ENCODE data around the gene CBARP. TPM values are rescaled to one million over a fixed set of nuclear protein-coding genes. Genes with fewer than 3 reads are reported as not detected.

Gene CBARP
- total RNA-seq, 1 experiment from 2014 or later: 13.3 TPM

DNA sequence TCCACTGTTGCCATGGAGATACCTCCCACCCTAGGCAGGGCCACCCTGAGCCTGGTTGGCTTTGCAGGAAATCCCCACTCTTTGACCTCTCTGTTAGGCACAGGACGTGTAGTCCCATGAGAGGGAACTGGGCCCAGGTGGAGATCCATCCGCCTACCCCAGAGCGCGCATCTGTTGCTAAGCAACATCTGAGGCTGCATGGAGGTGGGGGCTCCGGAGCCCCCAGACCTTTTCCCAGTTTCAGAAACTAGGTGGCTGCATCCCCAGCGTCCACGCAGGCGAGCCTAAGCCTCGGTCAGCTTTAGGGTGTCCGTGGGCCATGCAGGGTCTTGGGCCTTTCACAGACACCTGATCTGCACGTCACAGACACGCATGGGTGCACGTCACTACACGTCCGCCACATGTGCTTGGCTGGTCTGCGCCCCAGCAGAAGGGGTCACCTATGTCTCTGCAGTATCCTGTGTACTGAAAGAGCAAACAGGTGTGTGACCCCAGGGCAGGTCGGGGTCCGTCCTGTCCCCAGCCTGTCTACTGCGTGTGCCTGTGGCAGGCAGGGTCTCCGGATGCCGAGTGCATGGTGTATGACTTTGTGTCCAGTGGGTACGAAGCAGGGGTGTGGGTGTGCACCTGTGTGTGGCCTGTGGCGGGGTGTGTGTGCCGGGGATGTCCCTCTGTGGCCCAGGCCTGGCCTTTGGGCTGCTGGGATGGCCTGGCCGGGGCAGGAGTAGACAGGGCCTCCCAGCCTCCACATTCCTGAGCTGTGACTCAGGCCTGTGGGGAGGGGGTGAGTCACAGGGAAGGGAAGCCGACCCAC is 27.2 kb upstream of the CBARP start:
- Histone ChIP-seq H3K9me3 (ENCODE audit: low read depth, low read length, poor library complexity, severe bottlenecking) (no peaks in the 10 kb centered on the region), H3K4me3 (ENCODE audit: low read depth, low read length, poor library complexity, severe bottlenecking) (no peak overlapping the region), H3K36me3 (ENCODE audit: insufficient read depth, low read length, poor library complexity, severe bottlenecking) (no peaks in the 10 kb centered on the region), H3K4me1 (ENCODE audit: insufficient read depth, low read length, poor library complexity, severe bottlenecking) (peaks cover 63% of the 10 kb centered on the region), H3K27ac (ENCODE audit: low read depth, low read length, poor library complexity, severe bottlenecking) (peak overlapping the region; percentile 47), H3K27me3 (replicated peaks; ENCODE audit: insufficient read depth, low read depth, low read length, poor library complexity) (no peaks in the 10 kb centered on the region)
- BruUV-seq (replicated peaks): no TSS peak
- ChIA-PET POLR2A (ENCODE audit: low non-redundant PET) (no interaction called here), CTCF (interaction anchor here (3.7 kb wide), 1 partner anchor 21 kb away, joined by 149 read pairs; no protein-coding TSS in a partner anchor)
- TF ChIP-seq, protein P1, sequence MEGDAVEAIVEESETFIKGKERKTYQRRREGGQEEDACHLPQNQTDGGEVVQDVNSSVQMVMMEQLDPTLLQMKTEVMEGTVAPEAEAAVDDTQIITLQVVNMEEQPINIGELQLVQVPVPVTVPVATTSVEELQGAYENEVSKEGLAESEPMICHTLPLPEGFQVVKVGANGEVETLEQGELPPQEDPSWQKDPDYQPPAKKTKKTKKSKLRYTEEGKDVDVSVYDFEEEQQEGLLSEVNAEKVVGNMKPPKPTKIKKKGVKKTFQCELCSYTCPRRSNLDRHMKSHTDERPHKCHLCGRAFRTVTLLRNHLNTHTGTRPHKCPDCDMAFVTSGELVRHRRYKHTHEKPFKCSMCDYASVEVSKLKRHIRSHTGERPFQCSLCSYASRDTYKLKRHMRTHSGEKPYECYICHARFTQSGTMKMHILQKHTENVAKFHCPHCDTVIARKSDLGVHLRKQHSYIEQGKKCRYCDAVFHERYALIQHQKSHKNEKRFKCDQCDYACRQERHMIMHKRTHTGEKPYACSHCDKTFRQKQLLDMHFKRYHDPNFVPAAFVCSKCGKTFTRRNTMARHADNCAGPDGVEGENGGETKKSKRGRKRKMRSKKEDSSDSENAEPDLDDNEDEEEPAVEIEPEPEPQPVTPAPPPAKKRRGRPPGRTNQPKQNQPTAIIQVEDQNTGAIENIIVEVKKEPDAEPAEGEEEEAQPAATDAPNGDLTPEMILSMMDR (conservative IDR thresholded peaks at IDR 0.05; ENCODE audit: low read depth, low read length): no peak
- TF ChIP-seq EZH2 (IDR thresholded peaks at IDR 0.05; ENCODE audit: borderline replicate concordance, low read depth, low read length, poor library complexity, severe bottlenecking): no peak
- DNase-seq (ENCODE audit: low spot score): peak; percentile 80
- intact Hi-C loops (cut with micrococcal nuclease; ENCODE audit: unreplicated experiment): loop anchor here (5.0 kb wide), 1 partner anchor 592 kb away; no protein-coding TSS in a partner anchor

DNA sequence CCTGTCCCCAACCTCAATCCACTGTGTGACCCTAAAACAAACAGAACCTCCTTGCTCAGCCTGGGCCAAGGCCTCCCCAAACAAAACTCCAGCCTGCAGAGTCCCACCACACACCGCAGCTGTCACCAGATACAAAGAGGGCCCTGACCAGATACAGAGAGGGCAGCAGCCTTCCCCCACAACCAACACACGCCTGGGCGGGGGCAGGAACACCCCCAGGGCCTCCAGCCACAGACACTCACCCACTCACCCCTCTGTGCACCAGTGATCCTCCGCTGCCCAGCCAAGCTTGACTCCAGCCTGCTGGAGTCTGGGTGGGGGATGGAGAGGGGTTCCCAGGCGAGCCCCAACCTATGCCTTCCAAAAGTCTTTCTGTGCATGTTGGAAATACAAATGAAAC is 25.4 kb upstream of the CBARP start:
- BruUV-seq (replicated peaks): no TSS peak
- H3K4me1 ChIP-seq (ENCODE audit: insufficient read depth, low read length, poor library complexity, severe bottlenecking): peaks cover 72% of the 10 kb centered on the region

DNA sequence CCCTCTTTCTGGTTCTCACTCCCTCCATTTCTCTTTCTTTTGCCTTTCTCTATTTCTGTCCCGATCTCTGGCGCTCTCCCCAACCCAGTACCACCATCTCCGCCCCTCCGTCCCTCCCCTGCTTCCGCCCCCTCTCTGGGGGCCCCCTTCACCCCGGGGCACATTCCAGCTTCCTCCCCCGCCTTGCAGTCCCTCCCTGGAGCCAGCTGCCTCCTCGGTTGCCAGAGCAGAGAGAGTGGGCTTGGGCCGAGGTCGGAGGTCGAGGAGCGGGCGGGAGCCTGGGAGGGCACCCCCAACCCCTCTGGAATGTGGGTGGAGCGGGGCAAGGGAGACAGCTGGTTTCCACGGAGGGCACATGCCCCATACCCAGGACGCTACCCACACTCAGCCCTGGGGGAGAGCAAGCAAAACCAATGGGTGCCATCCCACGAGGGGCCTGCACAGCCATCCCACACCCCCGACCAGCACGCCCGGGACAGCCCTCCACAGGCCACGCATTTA is 24.9 kb upstream of the CBARP start:
- H3K27ac ChIP-seq (ENCODE audit: low read depth, low read length, poor library complexity, severe bottlenecking): peak overlapping the region; percentile 90
- peaks cover 4% of the 10 kb centered on the region for H3K36me3 ChIP-seq (ENCODE audit: insufficient read depth, low read length, poor library complexity, severe bottlenecking)
- TF ChIP-seq EZH2 (IDR thresholded peaks at IDR 0.05; ENCODE audit: borderline replicate concordance, low read depth, low read length, poor library complexity, severe bottlenecking): no peak
- TF ChIP-seq, protein P1 (conservative IDR thresholded peaks at IDR 0.05; ENCODE audit: low read depth, low read length): no peak
- H3K9me3 ChIP-seq (ENCODE audit: low read depth, low read length, poor library complexity, severe bottlenecking): no peaks in the 10 kb centered on the region
- POLR2A ChIA-PET (ENCODE audit: low non-redundant PET): no interaction called here
- H3K27me3 ChIP-seq (replicated peaks; ENCODE audit: insufficient read depth, low read depth, low read length, poor library complexity): no peaks in the 10 kb centered on the region
- peaks cover 72% of the 10 kb centered on the region for H3K4me1 ChIP-seq (ENCODE audit: insufficient read depth, low read length, poor library complexity, severe bottlenecking)
- no TSS peak for BruUV-seq (replicated peaks)
- intact Hi-C loops (cut with micrococcal nuclease; ENCODE audit: unreplicated experiment): no loop called here
- H3K4me3 ChIP-seq (ENCODE audit: low read depth, low read length, poor library complexity, severe bottlenecking): peak overlapping the region; percentile 82
- CTCF ChIA-PET: no interaction called here
- DNase-seq (ENCODE audit: low spot score): no peak

More for the DNA sequence above, 25.4 kb upstream of the CBARP start:
- H3K4me3 ChIP-seq (ENCODE audit: low read depth, low read length, poor library complexity, severe bottlenecking): no peak overlapping the region
- ChIA-PET CTCF (no interaction called here), POLR2A (ENCODE audit: low non-redundant PET) (no interaction called here)
- H3K27ac ChIP-seq (ENCODE audit: low read depth, low read length, poor library complexity, severe bottlenecking): peak overlapping the region; percentile 90
- intact Hi-C loops (cut with micrococcal nuclease; ENCODE audit: unreplicated experiment): no loop called here
- no peak for TF ChIP-seq EZH2 (IDR thresholded peaks at IDR 0.05; ENCODE audit: borderline replicate concordance, low read depth, low read length, poor library complexity, severe bottlenecking)
- TF ChIP-seq, protein P1 (conservative IDR thresholded peaks at IDR 0.05; ENCODE audit: low read depth, low read length): no peak
- no peak for DNase-seq (ENCODE audit: low spot score)
- H3K9me3 ChIP-seq (ENCODE audit: low read depth, low read length, poor library complexity, severe bottlenecking): no peaks in the 10 kb centered on the region
- no peaks in the 10 kb centered on the region for H3K27me3 ChIP-seq (replicated peaks; ENCODE audit: insufficient read depth, low read depth, low read length, poor library complexity)
- H3K36me3 ChIP-seq (ENCODE audit: insufficient read depth, low read length, poor library complexity, severe bottlenecking): no peaks in the 10 kb centered on the region
